Stimulated activated CD4-positive, alpha-beta T cell treated with anti-CD3 and anti-CD28 coated beads, TNF-alpha, amount 100 ng/mL, for 48 hours (primary cell): Measurements from ENCODE around the gene APBB2.

Experiments used
- DNase-seq, 3 donors: peaks; one replicate each; pipeline ENCODE4 v3.0.0-alpha.2; 2020; ENCODE audit warnings: low read depth in 3 of 3

The APBB2 gene

GRCh38 chr4:41189666-41190065, 24.7 kb downstream of the APBB2 start:
- DNase-seq, result no peak

- DNase-seq, result no peak
Observed at GRCh38 chr4:41189076-41189475, 25.3 kb downstream of the APBB2 start.

- no peak for DNase-seq
Observed at GRCh38 chr4:41185614-41186592, 28.4 kb downstream of the APBB2 start.

- DNase-seq, result no peak
Observed at GRCh38 chr4:41184009-41184408, 30.3 kb downstream of the APBB2 start.

GRCh38 chr4:41183021-41183553, 31.3 kb downstream of the APBB2 start:
- DNase-seq, result no peak

- DNase-seq, result no peak
Observed at GRCh38 chr4:41181037-41181436, 33.3 kb downstream of the APBB2 start.

- no peak for DNase-seq
Observed at GRCh38 chr4:41179498-41180195, 34.7 kb downstream of the APBB2 start.

GRCh38 chr4:41178372-41179370, 35.7 kb downstream of the APBB2 start:
- no peak for DNase-seq

- no peak for DNase-seq
Observed at GRCh38 chr4:41177016-41177415, 37.3 kb downstream of the APBB2 start.

GRCh38 chr4:41176340-41176739, 38.0 kb downstream of the APBB2 start:
- no peak for DNase-seq

GRCh38 chr4:41175794-41176193, 38.5 kb downstream of the APBB2 start:
- DNase-seq, result no peak

- no peak for DNase-seq
Observed at GRCh38 chr4:41174444-41174843, 39.9 kb downstream of the APBB2 start.

GRCh38 chr4:41172786-41173185, 41.6 kb downstream of the APBB2 start:
- DNase-seq, result no peak

GRCh38 chr4:41169256-41169800, 45.0 kb downstream of the APBB2 start:
- no peak for DNase-seq

GRCh38 chr4:41167191-41167590, 47.2 kb downstream of the APBB2 start:
- no peak for DNase-seq

- no peak for DNase-seq
Observed at GRCh38 chr4:41164405-41164804, 49.9 kb downstream of the APBB2 start.

GRCh38 chr4:41161355-41161754, 53.0 kb downstream of the APBB2 start:
- DNase-seq, result no peak

- DNase-seq, result no peak
Observed at GRCh38 chr4:41160856-41161255, 53.5 kb downstream of the APBB2 start.

- DNase-seq, result no peak
Observed at GRCh38 chr4:41160012-41160789, 54.1 kb downstream of the APBB2 start.

- no peak for DNase-seq
Observed at GRCh38 chr4:41158756-41159155, 55.6 kb downstream of the APBB2 start.
